GM04503 (cell line): ENCODE measurements around the gene GALNT14.

ENCODE experiments used
- DNase-seq: peaks from one replicate; pipeline ENCODE4 v3.0.0-alpha.2; 2012; ENCODE audit warnings: low read depth

GALNT14 gene

DNA sequence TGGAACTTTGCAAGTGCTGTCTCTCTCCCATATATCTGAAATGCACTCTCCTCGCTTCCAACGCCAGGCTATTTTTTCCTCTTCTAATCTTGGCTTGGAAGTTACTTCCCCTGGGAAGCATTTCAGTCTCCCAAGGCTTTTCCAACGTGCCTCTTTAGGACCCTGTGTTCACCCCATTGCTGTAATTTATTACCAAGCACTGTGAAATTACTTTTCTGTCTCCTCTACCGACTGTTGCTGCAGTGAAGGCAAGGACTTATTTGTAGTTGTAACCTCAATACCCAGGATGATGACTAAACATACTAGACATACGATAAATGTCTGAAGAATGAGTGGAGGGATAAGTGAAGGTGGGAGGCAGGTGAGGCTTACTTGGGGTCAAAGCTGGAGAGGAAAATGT lies 163.7 kb downstream of the GALNT14 start:
- no peak for DNase-seq

DNA sequence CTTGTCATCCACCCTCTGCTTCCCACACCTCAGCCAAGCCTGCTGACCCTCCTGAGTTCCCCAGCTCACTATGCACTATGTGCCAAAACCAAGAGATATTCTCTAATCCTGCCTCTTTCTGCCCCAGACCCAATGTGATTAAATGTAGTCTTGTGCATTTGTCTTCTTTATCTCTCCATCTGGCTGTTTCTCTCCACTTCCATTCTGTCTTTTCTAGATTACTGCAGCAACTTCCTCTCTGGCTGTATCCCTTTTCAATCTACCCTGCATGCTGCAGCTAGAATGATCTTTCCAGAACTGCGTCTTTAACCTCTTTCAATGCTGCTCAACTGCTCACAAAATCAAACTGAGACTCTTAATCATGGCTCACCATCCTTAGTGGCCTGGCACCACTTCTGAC lies 164.1 kb downstream of the GALNT14 start:
- DNase-seq, result no peak

DNA sequence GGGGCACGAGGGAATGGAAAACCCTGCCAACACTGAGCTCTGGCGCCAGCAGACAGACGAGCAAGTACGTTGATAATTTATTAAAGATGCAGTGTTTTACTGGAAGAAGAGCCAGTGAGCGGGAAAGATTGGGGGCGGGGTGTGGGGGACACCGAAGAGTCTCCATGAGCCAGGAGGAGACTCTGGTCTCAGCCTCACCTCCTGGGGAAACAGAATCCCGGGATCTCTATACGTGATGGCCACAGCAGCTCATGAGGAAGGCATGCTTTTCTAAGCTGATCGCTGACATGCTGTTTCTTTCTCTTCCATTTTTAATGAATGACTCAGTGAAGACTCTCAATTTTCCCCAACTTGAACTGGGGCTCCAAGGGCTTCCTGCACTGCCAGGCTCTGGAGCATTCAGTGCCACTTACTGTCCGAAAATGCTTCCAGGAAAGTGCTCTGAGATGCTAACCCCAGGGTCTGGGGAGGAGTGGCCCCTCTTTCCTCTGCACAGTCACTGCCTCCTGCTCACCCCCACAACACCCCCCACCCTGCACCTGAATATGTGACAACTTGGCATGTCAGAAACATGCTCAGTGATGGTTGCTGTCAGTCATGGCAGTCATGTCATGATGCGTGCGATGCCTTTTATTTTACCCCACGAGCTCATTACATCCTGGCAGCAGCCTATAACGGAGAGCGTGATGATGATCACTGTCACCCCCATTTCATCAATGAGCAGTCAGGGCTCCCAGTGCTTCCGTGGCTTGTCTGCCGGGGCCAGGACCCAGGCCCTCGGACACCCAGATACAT lies 166.8 kb downstream of the GALNT14 start:
- DNase-seq, result no peak

DNA sequence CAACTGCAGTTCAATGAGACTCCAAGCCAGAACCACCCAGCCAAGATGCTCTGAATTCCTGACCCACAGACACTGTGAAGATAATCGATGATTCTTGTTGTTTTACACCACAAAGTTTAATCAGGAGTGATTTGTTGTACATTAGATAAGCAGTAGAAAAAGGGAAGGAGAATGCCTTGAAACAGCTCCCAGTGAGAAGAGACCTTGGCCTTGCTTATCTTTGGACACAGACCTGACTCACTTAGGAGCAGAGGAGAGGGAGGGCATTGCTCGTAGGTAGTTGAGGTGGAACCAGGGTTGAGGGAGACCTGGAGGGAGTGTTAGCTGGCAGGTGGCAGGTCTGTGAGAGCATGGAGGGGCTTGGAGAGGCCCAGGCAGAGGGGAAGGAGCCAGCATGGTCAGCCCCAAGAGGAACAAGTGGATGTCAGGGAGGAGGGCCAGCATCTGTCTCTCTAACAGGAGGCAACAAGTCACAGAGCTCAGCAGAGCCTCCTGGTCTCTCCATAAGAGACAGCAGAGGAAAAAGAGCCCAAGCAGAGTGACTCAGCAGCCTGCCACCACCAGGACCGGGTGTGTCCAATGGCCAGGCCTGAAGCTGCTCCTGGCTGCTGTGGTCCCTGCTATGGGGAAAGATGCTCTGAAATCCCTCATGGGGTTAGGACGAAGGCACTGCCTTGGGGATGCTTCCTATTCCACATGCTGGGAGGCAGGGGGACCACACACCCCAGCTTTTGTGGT lies 169.4 kb downstream of the GALNT14 start:
- no peak for DNase-seq

DNA sequence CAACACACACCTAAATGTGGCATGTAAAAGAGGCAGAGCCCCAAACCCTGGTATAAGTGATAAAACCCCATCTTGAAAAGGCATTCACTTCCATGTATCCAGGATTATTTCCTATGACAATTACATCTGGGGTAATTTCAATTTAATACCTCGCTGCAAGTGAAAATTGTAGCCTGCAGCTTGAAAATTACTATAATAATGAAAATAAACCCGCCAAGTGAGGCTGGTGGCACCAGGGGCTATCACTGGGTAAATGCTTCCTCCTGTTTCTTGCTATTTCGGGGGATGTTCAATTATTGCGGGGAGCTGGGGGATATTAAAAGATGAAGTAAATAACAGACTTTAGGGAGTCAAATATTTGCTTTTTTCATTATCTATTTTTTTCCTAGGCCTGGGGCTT lies 171.5 kb downstream of the GALNT14 start:
- DNase-seq, result no peak

DNA sequence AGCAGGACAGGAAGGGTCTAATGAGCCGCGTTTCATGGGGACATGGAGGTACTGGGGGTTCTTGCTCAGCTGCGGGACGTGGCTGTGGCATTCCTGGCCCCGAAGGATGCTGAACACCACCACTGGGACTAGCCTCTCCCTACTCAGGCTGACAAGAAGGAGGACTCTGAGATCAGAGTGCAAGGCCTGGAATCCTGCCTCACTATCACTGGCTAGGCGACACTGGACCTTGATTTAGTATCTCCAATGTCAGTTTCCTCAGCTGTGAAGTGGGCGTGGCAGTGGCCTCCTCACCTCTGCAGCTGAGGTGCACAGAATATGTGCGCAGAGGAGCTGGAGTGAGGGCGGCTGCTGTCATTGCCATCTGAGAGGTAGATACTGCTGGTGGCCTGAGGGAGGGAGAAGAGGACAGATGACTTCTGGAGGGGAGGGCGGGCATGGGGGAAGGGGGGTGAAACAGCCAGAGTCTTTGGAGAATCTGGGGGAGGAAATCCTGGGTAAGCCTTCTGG lies 173.2 kb downstream of the GALNT14 start:
- DNase-seq, result no peak

DNA sequence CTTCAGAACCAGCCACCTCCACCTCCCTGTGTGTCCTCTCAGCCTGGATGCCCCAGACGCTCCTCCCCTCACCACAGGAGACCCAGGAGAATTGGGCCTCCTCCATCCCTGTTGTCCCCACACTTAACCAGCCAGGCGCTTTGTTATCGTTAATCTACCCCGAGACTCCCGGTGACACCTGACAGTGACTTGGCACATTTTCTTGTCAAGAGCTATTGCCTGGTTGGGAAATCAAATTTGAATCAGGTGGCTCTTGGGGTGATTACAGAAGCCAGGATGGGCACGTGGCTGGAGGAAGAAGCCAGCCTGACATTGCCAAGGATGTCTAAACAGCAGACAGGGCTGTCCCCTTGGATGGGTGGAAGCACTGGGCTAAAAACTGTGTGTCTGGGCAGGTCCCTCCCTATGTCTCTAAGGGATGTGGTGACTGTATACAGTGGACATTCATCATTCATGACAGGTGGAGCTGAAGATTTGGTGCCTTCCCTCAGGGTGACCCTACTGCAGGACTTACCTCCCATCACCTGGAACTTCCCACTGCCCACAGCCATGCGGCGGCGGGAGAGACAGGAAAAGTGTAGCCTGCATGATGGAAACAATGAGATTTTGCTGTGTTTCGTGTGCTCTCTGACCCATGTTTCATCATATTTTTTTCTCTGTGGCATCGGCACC lies 173.8 kb downstream of the GALNT14 start:
- DNase-seq, result no peak

DNA sequence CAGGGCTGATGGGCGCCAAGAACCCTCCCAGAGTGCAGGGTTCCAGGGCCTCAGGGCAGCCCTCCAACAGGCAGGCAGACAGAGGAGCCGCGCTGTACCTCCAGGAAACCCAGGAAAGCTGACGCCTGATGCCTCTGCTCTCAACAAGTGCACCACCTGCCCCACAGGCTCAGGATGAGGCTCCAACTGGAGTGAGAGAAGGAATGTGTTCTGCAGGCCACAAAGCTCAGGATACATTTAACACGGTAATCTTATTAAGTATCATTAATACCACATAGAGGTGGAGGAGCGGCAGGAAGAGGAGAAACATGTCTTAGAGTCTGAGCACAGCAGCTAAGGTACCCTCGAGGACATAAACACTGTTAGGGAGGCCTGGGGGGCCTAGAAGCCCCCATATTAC lies 175.1 kb downstream of the GALNT14 start:
- DNase-seq, result no peak

DNA sequence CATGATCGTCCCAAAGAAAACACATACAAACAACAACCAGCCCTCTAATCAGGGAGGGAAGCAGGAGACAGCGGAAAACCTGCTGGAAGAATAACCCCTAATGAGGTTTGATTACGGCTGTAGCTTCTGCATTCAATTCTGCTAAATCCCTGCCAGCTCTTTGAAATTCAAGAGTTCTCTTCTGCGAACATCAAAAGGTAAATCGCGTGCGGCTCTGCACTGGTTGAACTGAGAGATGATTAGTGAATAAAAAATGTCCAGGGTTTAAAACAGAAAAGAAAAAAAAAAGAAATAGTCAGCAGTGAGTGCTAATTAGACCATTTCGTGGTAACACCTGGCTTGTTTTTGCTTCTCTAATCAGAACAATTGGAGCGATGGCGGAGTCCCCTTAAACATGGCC lies 178.0 kb downstream of the GALNT14 start:
- no peak for DNase-seq

DNA sequence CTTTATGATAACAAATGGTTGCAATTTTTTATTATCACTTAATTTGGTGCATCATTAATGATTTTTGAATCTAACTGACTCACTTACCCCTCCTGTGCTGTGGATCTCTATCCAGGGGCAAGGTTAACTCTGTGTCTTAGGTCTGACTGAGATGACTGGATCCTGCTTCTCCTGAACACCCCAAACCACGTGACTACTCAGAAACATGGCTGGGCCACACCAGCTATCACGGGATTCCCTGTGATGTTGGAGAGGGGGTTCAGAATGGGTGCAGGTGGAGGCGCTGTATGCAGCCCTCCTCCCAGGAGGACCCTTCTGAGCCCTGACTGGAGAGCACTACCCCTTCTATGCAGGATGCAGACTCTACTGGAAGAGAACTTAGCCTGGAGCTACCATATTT lies 178.6 kb downstream of the GALNT14 start:
- no peak for DNase-seq

DNA sequence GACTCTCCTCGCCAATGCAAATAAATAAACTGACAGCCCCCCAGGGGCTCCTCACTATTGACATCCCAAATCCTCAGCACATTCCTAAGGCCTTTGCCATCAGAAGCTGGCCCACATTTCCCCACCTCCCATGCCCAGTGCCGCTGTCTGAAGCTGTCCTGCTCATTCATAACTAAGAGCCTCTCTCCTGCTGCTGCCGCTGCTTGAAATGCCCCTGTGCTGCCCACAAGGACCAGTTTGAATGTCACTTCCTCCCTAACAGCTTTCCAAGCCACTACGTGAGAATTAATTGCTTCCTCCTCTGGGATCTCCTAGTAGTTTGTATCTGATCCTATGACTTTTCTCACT lies 179.3 kb downstream of the GALNT14 start:
- no peak for DNase-seq

DNA sequence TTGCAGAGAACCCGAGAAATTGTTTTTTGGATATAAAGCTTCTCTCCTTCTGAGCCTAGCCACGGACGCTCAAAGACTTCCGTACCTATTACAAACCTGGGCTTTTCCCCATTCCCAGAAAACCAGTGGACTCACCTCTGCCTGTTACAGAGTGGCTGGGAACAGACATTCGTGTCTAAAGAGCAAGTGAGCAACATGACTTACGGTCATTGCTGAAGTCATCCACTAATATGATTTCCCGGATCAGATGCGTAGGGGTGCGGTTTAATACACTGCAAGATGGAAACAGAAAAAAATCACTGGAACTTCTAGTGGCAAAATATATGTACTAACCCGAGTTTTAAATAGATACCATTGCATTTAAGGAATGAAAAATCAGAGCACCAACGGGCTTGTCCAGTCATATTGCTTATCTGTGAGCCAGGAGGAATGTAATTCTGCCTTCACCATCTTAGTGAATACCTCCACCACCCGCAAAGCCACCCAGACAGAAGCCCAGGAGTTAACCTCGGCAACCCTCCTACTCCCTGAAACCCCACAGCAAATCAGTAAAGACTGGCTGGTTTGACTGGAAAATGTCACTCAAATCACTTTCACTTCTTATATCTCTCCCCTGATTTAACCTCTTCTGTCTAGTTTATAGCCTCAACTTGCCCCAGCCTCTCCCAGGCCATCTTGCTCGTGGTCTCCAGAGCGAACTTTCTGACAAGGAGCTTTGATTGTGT lies 179.9 kb downstream of the GALNT14 start:
- DNase-seq, result no peak

DNA sequence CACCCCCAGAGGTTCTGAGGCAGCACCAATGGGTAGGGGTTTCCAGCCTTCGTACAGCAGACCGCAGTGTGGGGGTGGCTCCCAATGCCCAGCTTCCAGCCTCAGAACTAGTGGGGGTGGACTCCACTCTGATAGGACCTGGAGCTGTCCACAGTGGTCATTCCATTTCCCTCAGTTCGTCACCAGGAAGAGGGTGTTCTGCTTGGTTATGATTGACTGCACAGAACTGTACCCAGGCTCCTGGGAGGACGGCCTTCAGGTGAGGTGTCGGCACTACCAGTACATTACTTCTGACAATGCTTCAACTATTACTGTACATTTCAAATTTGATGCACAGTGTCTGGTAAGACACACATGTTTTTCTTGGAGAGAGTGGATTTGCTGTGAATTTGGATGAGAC lies 180.6 kb downstream of the GALNT14 start:
- DNase-seq, result no peak

DNA sequence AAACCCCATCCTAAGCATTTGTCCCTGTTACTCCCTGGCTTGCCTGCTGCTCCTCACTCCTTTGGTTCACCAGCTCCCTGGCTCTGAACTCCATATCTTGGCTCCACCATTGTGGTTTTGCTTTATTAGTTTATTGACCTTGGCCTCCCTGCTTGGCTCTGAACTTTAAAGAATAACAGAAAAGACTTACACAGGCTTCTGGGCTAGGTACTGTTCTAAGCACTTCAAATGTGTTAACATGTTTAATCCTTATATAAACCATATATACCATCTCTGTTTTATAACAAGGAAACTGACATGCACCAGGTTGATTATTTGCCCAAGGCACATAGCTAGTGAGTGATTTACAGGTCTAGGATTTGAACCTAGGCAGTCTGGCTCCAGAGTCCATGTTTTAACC lies 181.2 kb downstream of the GALNT14 start:
- DNase-seq, result no peak

DNA sequence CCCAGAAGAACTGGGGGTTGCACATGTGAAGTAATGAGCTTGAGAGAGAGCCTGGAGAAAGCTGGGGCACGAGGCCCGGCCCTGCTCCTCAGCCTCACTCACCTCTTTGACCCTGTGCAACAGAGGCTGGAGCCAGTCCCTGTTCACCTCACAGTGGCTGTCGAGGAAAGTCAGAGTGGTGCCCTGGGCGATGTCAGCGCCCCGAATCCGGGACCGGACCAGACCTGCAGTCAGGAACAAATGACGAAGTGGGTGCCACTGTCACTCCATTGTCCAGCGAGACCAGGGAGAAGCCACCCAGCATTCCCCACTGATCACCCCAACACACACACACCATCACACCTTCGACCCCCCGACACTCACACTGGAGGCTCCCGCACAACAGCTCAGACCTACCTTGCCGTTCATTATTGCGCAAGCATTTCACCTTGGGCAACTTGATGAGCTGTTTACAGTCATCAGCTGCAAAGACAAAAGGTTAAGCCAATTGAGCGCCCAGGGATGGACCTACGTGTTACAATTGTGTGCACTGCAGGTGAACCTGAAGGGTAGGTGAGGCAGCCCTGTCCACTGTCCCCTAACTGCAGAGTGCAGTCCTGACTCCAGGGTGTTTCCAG lies 182.6 kb downstream of the GALNT14 start:
- DNase-seq, result no peak

DNA sequence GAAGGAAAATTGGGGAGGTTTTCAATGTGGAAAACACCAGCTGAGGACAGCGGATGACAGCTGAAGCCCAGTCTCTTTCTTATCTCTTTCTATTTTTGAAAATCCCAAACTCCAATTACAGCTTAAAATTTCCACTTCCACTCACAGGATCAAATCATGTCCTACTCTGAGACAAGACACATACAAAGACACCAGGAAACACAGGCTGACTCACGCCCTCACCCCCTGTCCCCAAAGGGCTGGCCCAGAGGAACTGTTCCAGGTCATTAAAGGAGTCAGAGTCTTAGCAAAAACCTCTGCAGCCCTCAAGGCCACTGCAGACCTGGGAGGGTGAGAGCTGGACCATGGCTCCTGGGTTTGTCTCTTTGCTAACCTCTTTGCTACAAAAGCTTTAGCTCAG lies 187.9 kb downstream of the GALNT14 start:
- no peak for DNase-seq

DNA sequence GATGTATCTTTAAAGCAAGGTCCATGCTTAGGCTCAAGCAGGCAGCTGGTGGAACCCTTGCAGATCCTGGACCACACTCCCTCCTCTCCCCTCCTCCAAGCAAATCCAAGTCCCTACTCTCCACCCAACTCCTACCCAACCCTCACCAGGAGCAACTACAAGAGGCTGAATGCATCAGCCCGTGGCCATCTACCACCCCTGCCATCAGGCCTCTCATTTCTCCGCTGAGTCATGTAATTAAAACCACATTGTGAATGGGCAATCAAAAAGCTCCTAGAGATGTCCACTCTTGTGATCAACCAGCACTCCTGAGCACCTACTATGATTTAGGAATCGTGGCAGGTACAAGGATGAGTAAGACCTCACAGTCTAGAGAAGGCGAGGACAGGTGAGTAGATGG lies 188.8 kb downstream of the GALNT14 start:
- no peak for DNase-seq

DNA sequence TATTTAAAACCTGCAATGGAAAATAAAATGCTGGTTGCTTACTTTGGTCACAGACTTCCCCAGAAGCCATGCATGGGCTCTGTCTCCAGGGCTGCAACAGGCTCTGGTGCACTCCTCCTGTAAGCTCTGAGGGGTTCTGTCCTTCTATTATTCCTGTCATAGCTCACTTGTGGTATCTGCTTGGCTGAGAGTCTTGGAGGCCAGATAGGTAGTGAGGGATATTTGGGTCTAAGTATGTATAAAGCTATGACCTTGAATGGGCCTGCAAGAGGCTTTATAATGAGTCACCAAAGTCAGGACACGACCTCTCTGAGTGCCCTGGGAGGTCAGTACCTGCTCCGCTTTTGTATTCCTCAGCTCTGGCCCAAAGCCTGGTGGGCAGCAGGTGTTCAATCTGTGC lies 189.4 kb downstream of the GALNT14 start:
- no peak for DNase-seq

DNA sequence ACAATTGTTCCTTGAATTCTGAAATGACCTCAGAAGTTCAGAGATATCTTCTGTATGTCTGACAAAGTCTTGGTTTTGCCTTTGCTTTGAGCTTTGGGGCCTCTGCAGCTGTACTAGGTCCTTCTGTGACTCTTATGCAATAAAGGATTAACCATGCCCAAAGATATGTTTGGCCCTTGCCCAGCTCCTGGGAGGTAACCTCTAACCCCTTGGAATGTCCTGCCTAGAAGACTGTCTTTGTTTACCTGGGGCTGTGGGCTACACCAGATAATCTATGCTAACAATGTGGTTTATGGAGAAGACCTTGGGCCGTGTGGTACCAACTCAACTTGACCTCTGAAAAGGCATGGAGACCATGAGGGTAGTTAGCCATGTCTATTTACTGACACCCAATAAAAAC lies 190.1 kb downstream of the GALNT14 start:
- DNase-seq, result no peak

DNA sequence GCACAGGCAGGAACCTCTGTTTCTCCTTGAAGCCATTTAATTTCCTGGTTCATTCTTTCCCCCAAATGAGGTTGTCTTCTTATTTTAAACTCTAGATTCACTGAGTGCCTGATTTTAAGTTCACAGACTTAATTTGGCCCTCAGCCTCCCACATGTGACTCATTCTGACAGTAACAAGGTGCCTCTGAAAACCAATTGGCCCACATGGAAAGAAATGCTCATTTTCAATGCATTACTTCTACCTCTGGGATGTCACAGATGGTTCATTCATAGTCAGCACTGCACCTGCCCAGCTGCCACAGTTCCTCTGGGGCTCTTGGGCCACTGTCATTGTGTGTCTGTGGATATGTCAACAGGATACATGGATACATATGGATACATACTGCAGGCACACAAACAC lies 190.6 kb downstream of the GALNT14 start:
- no peak for DNase-seq

DNA sequence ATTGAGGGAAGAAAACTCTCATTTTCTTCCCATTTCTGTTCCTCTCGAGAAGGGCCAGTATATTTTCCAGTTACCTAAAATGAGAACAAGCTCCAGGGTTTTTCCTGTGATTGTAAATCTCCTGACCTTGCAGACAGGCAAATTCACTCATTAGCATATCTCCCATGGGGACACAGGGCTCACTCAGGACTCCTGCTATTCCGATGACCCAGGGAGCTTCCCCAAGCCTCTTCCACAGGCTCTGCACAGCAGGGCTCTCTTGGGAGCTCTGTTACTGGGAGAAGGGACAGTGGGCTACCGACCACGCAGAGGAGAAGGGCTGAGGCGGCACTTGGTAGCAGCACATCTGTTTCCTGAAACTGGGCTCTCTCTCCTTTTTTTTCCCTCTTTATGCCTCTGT lies 195.8 kb downstream of the GALNT14 start:
- DNase-seq, result no peak

DNA sequence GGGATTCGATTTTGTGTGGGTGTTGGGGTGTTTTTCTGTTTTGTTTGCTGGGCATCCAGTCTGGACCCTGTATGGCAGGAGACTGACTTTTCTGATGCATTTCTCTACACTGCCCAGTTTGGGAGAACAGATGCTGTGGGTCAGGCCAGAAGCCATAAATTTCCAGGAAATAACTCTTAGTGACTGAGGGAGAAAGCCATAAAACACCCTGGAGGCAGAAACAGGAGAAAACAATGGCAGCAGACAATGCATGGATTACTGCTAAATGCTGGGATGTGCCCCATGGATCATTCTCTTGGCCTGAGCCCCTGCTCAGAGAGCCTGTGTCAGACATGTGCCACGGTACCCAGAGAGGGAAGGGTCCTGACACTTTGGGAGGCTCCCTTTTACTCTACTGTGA lies 197.4 kb downstream of the GALNT14 start:
- DNase-seq, result no peak
